ENCODE results near the gene FBXW4. TPM values are rescaled to one million over a fixed set of nuclear protein-coding genes. Genes with fewer than 3 reads are reported as not detected.
A peak's percentile ranks its signal among the peaks of the same experiment; 100 is the strongest.

The FBXW4 gene
- total RNA-seq, 1 donor from 2014 or later, result 34.4 TPM

- peaks cover 14% of the 10 kb centered on the region for H3K36me3 Mint-ChIP-seq (ENCODE audit: low read depth)
- DNase-seq (ENCODE audit: low spot score), result no peak
- H3K4me1 Mint-ChIP-seq (ENCODE audit: low read depth), result peaks cover 8% of the 10 kb centered on the region
- no peaks in the 10 kb centered on the region for H3K9me3 Mint-ChIP-seq (ENCODE audit: low read depth)
- no peak overlapping the region for H3K27ac Mint-ChIP-seq (ENCODE audit: unreplicated experiment)
- H3K27me3 Mint-ChIP-seq (ENCODE audit: low read depth), result no peaks in the 10 kb centered on the region
- no peak overlapping the region for H3K4me3 Mint-ChIP-seq (ENCODE audit: unreplicated experiment)
- TF ChIP-seq CTCF (IDR thresholded peaks at IDR 0.05), result no peak
Observed at GRCh38 chr10:101612872-101613271, 82.1 kb downstream of the FBXW4 start.

- peaks cover 10% of the 10 kb centered on the region for H3K36me3 Mint-ChIP-seq (ENCODE audit: low read depth)
- H3K9me3 Mint-ChIP-seq (ENCODE audit: low read depth), result no peaks in the 10 kb centered on the region
- H3K4me3 Mint-ChIP-seq (ENCODE audit: unreplicated experiment), result no peak overlapping the region
- H3K27me3 Mint-ChIP-seq (ENCODE audit: low read depth), result no peaks in the 10 kb centered on the region
- no peak overlapping the region for H3K27ac Mint-ChIP-seq (ENCODE audit: unreplicated experiment)
- H3K4me1 Mint-ChIP-seq (ENCODE audit: low read depth), result peaks cover 8% of the 10 kb centered on the region
- no peak for DNase-seq (ENCODE audit: low spot score)
- no peak for TF ChIP-seq CTCF (IDR thresholded peaks at IDR 0.05)
Observed at GRCh38 chr10:101612086-101612485, 82.9 kb downstream of the FBXW4 start.

GRCh38 chr10:101611096-101611905, 83.7 kb downstream of the FBXW4 start:
- H3K9me3 Mint-ChIP-seq (ENCODE audit: low read depth), result no peaks in the 10 kb centered on the region
- peaks cover 8% of the 10 kb centered on the region for H3K4me1 Mint-ChIP-seq (ENCODE audit: low read depth)
- H3K4me3 Mint-ChIP-seq (ENCODE audit: unreplicated experiment), result no peak overlapping the region
- no peak overlapping the region for H3K27ac Mint-ChIP-seq (ENCODE audit: unreplicated experiment)
- H3K36me3 Mint-ChIP-seq (ENCODE audit: low read depth), result peaks cover 12% of the 10 kb centered on the region
- no peaks in the 10 kb centered on the region for H3K27me3 Mint-ChIP-seq (ENCODE audit: low read depth)
- no peak for TF ChIP-seq CTCF (IDR thresholded peaks at IDR 0.05)
- DNase-seq (ENCODE audit: low spot score), result no peak

- peaks cover 13% of the 10 kb centered on the region for H3K36me3 Mint-ChIP-seq (ENCODE audit: low read depth)
- no peak for DNase-seq (ENCODE audit: low spot score)
- H3K27ac Mint-ChIP-seq (ENCODE audit: unreplicated experiment), result peak overlapping the region; percentile 22
- no peaks in the 10 kb centered on the region for H3K27me3 Mint-ChIP-seq (ENCODE audit: low read depth)
- H3K4me1 Mint-ChIP-seq (ENCODE audit: low read depth), result peaks cover 8% of the 10 kb centered on the region
- H3K9me3 Mint-ChIP-seq (ENCODE audit: low read depth), result no peaks in the 10 kb centered on the region
- no peak overlapping the region for H3K4me3 Mint-ChIP-seq (ENCODE audit: unreplicated experiment)
- TF ChIP-seq CTCF (IDR thresholded peaks at IDR 0.05), result no peak
Observed at GRCh38 chr10:101609481-101609880, 85.5 kb downstream of the FBXW4 start.

- H3K4me1 Mint-ChIP-seq (ENCODE audit: low read depth), result peaks cover 8% of the 10 kb centered on the region
Observed at GRCh38 chr10:101607124-101607523, 87.8 kb downstream of the FBXW4 start.

More at GRCh38 chr10:101607124-101607523, 87.8 kb downstream of the FBXW4 start:
- Mint-ChIP-seq H3K4me3 (ENCODE audit: unreplicated experiment) (peak overlapping the region; percentile 38), H3K9me3 (ENCODE audit: low read depth) (no peaks in the 10 kb centered on the region), H3K36me3 (ENCODE audit: low read depth) (peaks cover 13% of the 10 kb centered on the region), H3K27me3 (ENCODE audit: low read depth) (no peaks in the 10 kb centered on the region), H3K27ac (ENCODE audit: unreplicated experiment) (no peak overlapping the region)
- peak; percentile 19 for DNase-seq (ENCODE audit: low spot score)
- TF ChIP-seq CTCF (IDR thresholded peaks at IDR 0.05), result no peak
